ENCODE results near the gene S1PR2.

DNA sequence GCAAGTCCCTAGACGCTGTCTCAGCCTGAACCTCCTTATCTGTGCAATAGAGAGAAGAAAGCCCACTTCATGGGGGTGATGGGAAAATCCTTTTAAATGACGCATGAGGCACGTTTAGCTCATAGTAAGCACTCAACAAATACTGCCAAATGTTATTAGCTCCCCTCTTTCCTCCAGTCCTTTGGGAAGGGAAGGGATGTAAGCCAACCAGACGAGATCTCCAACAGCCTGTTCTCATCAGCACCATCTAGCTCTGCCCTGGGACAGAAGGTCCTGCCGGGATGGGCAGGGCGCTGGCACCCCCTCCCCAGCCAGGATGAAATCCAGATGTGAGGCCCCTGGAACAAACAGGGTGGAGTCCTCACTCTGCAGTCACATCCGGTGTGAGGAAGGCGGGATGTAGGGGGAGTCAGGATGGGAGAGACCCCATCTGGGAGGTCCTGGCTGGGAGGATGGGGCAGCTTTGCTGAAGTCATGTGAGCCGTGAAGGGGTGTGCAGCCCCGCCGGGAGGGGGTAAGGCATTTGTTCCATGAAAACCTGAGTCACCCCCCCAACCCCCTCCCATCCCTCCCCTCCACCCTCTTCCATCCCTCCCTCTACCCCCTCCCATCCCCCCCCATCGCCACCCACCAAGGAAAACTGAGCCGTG, 4.6 kb downstream of the S1PR2 start:
- TF ChIP-seq CTCF (IDR thresholded peaks at IDR 0.05): no peak
- TF ChIP-seq EP300 (IDR thresholded peaks at IDR 0.05): peak in 2 of 4 donors; percentile 2 to 53
